Measurements from ENCODE around the gene CRELD2.

DNA sequence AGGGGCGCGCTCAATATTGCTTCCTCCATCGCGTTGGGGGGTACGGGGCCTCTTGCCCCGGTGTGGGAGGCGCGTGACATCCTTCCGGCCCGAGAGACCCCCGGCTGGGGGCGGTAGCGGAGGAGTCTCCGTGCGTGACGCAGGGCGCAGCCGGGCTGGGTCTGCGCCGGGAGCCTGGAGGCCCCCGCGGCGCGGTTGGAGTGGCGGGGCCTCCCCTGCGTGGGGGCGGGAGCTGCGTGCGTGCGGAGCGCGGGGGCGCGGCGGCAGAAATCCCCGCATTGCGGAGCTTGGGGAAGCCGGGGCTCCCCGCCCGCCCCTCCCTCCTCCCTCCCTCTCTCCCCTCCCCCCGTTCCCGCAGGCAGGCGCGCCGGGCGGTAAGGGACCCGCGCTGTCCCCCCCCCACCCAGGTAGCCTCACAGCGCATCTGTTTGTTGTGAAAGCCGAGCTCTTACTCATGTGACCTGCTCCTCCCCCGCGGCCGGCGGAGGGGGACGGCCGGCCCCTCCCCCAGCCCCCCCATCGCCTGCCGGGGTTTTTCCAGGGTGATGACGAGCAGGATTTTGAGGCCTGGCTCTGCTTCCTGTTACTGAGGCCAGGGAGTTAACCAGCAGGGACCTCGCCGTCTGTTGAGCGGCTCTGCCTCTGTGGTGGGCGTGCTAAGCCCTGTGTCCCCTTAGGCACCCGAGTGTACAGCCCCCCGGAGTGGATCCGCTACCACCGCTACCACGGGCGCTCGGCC is 43.7 kb downstream of the CRELD2 start:
- peak; percentile 31; the same call in 1 of the 2 replicates for TF ChIP-seq CEBPB (IDR thresholded peaks at IDR 0.05; ENCODE audit: low read depth, low read length)
- TF ChIP-seq, protein P1, sequence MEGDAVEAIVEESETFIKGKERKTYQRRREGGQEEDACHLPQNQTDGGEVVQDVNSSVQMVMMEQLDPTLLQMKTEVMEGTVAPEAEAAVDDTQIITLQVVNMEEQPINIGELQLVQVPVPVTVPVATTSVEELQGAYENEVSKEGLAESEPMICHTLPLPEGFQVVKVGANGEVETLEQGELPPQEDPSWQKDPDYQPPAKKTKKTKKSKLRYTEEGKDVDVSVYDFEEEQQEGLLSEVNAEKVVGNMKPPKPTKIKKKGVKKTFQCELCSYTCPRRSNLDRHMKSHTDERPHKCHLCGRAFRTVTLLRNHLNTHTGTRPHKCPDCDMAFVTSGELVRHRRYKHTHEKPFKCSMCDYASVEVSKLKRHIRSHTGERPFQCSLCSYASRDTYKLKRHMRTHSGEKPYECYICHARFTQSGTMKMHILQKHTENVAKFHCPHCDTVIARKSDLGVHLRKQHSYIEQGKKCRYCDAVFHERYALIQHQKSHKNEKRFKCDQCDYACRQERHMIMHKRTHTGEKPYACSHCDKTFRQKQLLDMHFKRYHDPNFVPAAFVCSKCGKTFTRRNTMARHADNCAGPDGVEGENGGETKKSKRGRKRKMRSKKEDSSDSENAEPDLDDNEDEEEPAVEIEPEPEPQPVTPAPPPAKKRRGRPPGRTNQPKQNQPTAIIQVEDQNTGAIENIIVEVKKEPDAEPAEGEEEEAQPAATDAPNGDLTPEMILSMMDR (conservative IDR thresholded peaks at IDR 0.05; ENCODE audit: low read depth, low read length) = no peak
- peak; percentile 81 for TF ChIP-seq BHLHE40 (IDR thresholded peaks at IDR 0.05; ENCODE audit: low read depth, low read length)

Data from IMR-90 (cell line).